SK-N-MC (cell line): ENCODE results near the gene OLFM3.

Experiments used
- EZH2 ChIP-seq: fragments of 200-600 bp; sonication (generic); IDR thresholded peaks from one replicate; pipeline ENCODE4 v1.6.1; 2017; ENCODE audit warnings: antibody characterized with exemption
- FOXP2 ChIP-seq: optimal IDR thresholded peaks from 2 replicates; pipeline ENCODE3; 2011; ENCODE audit warnings: mild to moderate bottlenecking, moderate library complexity; ENCODE audit not compliant: insufficient read depth; ENCODE audit errors: extremely low read length, control extremely low read depth
- POLR2AphosphoS5 ChIP-seq: IDR thresholded peaks from 2 replicates; pipeline ENCODE4 v1.6.1; 2012; ENCODE audit warnings: mild to moderate bottlenecking, low read depth, low read length, borderline replicate concordance

DNA sequence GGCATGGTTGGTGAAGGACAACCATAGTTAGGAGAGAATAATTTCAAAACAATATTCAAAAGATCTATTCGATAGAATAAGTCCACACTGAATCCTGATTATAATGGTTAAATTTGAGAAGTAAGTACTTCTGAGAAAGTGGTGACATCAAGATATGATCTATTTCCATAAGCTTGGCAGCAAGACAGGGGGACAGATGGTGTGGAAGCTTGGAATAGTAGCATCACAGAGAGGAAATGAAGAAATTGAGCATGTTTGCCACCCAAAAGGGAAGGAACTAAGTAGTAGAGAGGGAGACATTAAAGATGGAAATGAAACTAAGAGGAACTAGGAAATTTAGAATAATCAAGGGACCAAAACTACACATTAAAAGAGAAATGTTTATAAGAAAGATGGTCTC is 94.5 kb downstream of the OLFM3 start:
- no peak for TF ChIP-seq POLR2AphosphoS5
- no peak for TF ChIP-seq EZH2
- no peak for TF ChIP-seq FOXP2
